C4-2B (cell line): ENCODE results near the gene GFY.

ENCODE experiments used
- ZFX ChIP-seq: fragments of 450-650 bp; IDR thresholded peaks from 2 replicates; pipeline ENCODE4 v1.6.1; 2017
- TF ChIP-seq, protein P1 (sequence below): fragments of 450-650 bp; conservative IDR thresholded peaks from 2 replicates; pipeline ENCODE4 v1.5.1; 2017; ENCODE audit warnings: mild to moderate bottlenecking

DNA sequence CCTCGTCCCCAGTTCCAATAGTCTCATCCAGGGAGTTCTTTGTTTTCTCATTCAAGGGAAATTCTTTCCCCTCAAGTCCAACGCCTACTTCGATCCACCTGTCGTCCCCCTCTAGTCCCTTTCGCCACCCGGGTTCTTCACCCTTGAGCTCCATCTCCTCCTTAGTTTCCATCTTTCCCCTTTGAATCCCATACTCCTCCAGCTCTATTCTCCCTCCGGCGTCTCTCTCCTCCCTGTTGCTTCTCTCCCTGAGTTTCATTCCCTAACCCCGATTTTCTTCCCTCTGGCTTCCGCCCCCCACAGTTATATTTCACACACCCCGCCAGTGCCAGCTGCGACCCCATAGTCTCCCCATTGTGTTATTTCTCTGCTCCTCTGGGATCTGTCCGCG, 16.8 kb downstream of the GFY start:
- TF ChIP-seq, protein P1, sequence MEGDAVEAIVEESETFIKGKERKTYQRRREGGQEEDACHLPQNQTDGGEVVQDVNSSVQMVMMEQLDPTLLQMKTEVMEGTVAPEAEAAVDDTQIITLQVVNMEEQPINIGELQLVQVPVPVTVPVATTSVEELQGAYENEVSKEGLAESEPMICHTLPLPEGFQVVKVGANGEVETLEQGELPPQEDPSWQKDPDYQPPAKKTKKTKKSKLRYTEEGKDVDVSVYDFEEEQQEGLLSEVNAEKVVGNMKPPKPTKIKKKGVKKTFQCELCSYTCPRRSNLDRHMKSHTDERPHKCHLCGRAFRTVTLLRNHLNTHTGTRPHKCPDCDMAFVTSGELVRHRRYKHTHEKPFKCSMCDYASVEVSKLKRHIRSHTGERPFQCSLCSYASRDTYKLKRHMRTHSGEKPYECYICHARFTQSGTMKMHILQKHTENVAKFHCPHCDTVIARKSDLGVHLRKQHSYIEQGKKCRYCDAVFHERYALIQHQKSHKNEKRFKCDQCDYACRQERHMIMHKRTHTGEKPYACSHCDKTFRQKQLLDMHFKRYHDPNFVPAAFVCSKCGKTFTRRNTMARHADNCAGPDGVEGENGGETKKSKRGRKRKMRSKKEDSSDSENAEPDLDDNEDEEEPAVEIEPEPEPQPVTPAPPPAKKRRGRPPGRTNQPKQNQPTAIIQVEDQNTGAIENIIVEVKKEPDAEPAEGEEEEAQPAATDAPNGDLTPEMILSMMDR = no peak
- TF ChIP-seq ZFX = no peak
